K562 (cell line): ENCODE data around the gene SLC35E3. TPM values are rescaled to one million over a fixed set of nuclear protein-coding genes. Genes with fewer than 3 reads are reported as not detected.

Experiments used
- ATAC-seq: fragments of 200-7000 bp; cut with Tn5 transposase; 3 replicates; pipeline ENCODE4 v1.9.1; 2020; ENCODE audit warnings: moderate library complexity
- BruUV-seq: library from RNA; stranded (reverse); fragments of 400-500 nt; replicated peaks from 2 replicates; lab custom pipeline; 2021; lab: Mats Ljungman, UMichigan
- CTCF ChIA-PET: fragments of 300-600 bp; formaldehyde crosslinking; extraction: SDS; loops from one replicate; lab custom pipeline; 2021; ENCODE audit warnings: low intra/inter-chr PET ratio; lab: Yijun Ruan, JAX
- POLR2A ChIA-PET: fragments of 300-600, 350-650 bp; sonication (Branson Sonifier 250); formaldehyde crosslinking; extraction: SDS; loops from one replicate; lab custom pipeline; 2021; ENCODE audit warnings: antibody characterized with exemption, inconsistent platforms; lab: Yijun Ruan, JAX
- DNase-seq, 4 experiments: peaks; one replicate each; pipeline versions ENCODE4 v3.0.0 to v3.0.0-alpha.2; 2011 to 2018; ENCODE audit warnings: low spot score in 3 of 4, mixed read lengths in 3 of 4; ENCODE audit errors: extremely low read depth in 1 of 4
- FAIRE-seq: peaks from 2 replicates; lab custom pipeline; 2011; peaks lifted over from hg19 to GRCh38; lab: Jason Lieb, UNC
- H2AFZ ChIP-seq: 2 replicates; pipeline ENCODE4 v1.6.0; 2011; ENCODE audit warnings: low read depth, low read length, control low read depth, inconsistent platforms
- H3K27ac ChIP-seq: fragments of 200-600 bp; 3 replicates; pipeline ENCODE4 v1.8.0; 2011; ENCODE audit warnings: low read depth, mild to moderate bottlenecking, control low read depth, inconsistent platforms, low read length, moderate library complexity, mixed read lengths; ENCODE audit errors: extremely low read depth
- H3K27me3 ChIP-seq, 2 experiments: fragments of 300-600 bp in 1 of 2; 2 replicates in 1 of 2; 3 replicates in 1 of 2; pipeline versions ENCODE4 v1.6.0 to v1.8.0; 2011; ENCODE audit warnings: inconsistent platforms in 2 of 2, low read length in 2 of 2, mild to moderate bottlenecking in 1 of 2, mixed read lengths in 1 of 2, moderate library complexity in 1 of 2; ENCODE audit not compliant: control insufficient read depth in 2 of 2, insufficient read depth in 2 of 2
- H3K36me3 ChIP-seq: fragments of 300-600 bp; 3 replicates; pipeline ENCODE4 v1.8.0; 2011; ENCODE audit warnings: mild to moderate bottlenecking, low read length, inconsistent platforms; ENCODE audit not compliant: control insufficient read depth, insufficient read depth
- H3K4me1 ChIP-seq, 2 experiments: fragments of 200-600 bp in 1 of 2; replicated peaks in 1 of 2; 2 replicates in 1 of 2; 3 replicates in 1 of 2; pipeline versions ENCODE4 v1.5.1 to v1.8.0; 2011; ENCODE audit warnings: inconsistent platforms in 2 of 2, low read length in 2 of 2, mild to moderate bottlenecking in 1 of 2, mixed read lengths in 1 of 2, moderate library complexity in 1 of 2; ENCODE audit not compliant: control insufficient read depth in 2 of 2, insufficient read depth in 2 of 2
- H3K4me2 ChIP-seq: 2 replicates; pipeline ENCODE4 v1.6.1; 2011; ENCODE audit warnings: low read length, control low read depth, inconsistent platforms, mixed read lengths; ENCODE audit not compliant: insufficient read depth
- H3K4me3 ChIP-seq: fragments of 200-600 bp; sonication (generic), shearing (Covaris generic); 2 replicates; pipeline ENCODE4 v1.5.1; 2016; ENCODE audit warnings: control low read depth, inconsistent platforms
- H3K79me2 ChIP-seq: fragments of 200-600 bp; 3 replicates; pipeline ENCODE4 v1.8.0; 2011; ENCODE audit warnings: low read length, inconsistent platforms; ENCODE audit not compliant: control insufficient read depth, insufficient read depth
- H3K9ac ChIP-seq, 2 experiments: 2 replicates each; pipeline versions ENCODE4 v1.6.0 to v1.6.1; 2011; ENCODE audit warnings: low read depth in 2 of 2, low read length in 2 of 2, control low read depth in 1 of 2, inconsistent platforms in 1 of 2, mild to moderate bottlenecking in 1 of 2, mixed read lengths in 1 of 2; ENCODE audit not compliant: insufficient read depth in 1 of 2
- H3K9me1 ChIP-seq: one replicate; pipeline ENCODE4 v1.6.0; 2011; ENCODE audit warnings: inconsistent platforms, mild to moderate bottlenecking, low read length, moderate library complexity; ENCODE audit not compliant: control insufficient read depth, insufficient read depth
- H3K9me3 ChIP-seq: replicated peaks from 2 replicates; pipeline ENCODE4 v1.5.1; 2011; ENCODE audit warnings: low read depth, low read length, inconsistent platforms; ENCODE audit not compliant: control insufficient read depth, insufficient read depth
- H4K20me1 ChIP-seq: replicated peaks from 2 replicates; pipeline ENCODE4 v1.6.1; 2011; ENCODE audit warnings: low read length, inconsistent platforms, mixed read lengths; ENCODE audit not compliant: control insufficient read depth, insufficient read depth
- AFF4 ChIP-seq: sonication (generic); formaldehyde crosslinking; IDR thresholded peaks from 2 replicates; pipeline ENCODE4 v1.8.0; 2023; ENCODE audit warnings: mild to moderate bottlenecking, missing genetic modification reagents
- ELF4 ChIP-seq: fragments of 450-650 bp; formaldehyde crosslinking; IDR thresholded peaks from 2 replicates; pipeline ENCODE4 v1.4.0; 2022; ENCODE audit warnings: missing genetic modification characterization
- HDAC2 ChIP-seq: fragments of 450-650 bp; IDR thresholded peaks from 2 replicates; pipeline ENCODE4 v1.6.1; 2016; ENCODE audit warnings: mild to moderate bottlenecking
- HIVEP1 ChIP-seq: fragments of 250-450 bp; sonication (Bioruptor Pico); IDR thresholded peaks from 2 replicates; pipeline ENCODE4 v1.4.0; 2020; ENCODE audit warnings: mild to moderate bottlenecking
- PATZ1 ChIP-seq: fragments of 250-450 bp; sonication (Bioruptor Pico); IDR thresholded peaks from 2 replicates; pipeline ENCODE4 v1.5.0; 2020; ENCODE audit warnings: mild to moderate bottlenecking, borderline replicate concordance
- TFAM ChIP-seq: fragments of 250-450 bp; sonication (Bioruptor Pico); conservative IDR thresholded peaks from 2 replicates; pipeline ENCODE4 v1.5.0; 2021; ENCODE audit warnings: mild to moderate bottlenecking, moderate library complexity
- ZNF24 ChIP-seq: fragments of 450-650 bp; IDR thresholded peaks from 2 replicates; pipeline ENCODE4 v1.6.1; 2016
- ZNF644 ChIP-seq: fragments of 200-800 bp; sonication (Bioruptor generic); IDR thresholded peaks from 2 replicates; pipeline ENCODE4 v1.6.1; 2016; ENCODE audit warnings: low read depth, missing genetic modification characterization, missing compliant biosample characterization
- WGBS: fragments of 100-300 bp; shearing (Covaris generic); methylation state at CpG from one replicate; pipeline ENCODE4 v1.1.6; 2016; ENCODE audit warnings: low coverage, mixed read lengths; ENCODE audit not compliant: insufficient coverage; ENCODE audit errors: missing lambda C conversion rate; 5-methylcytosine and 5-hydroxymethylcytosine counted together
- in situ Hi-C: fragments of 300-500 bp; cut with MboI; formaldehyde crosslinking; loops from 4 replicates; pipeline ENCODE4 v1.15.0; 2018; ENCODE audit warnings: inconsistent platforms, mixed read lengths
- intact Hi-C: fragments of 100-400 bp; cut with micrococcal nuclease; formaldehyde crosslinking; loops from 2 replicates; pipeline ENCODE4 v1.14.2; 2022
- polyA plus RNA-seq, 8 experiments: library from polyadenylated mRNA; depleted of rRNA in 4 of 8; stranded (reverse) in 5 of 8; unstranded in 3 of 8; fragments of >200 nt; fragmentation: Nextera tagmentation in 2 of 8; fragmentation: Illumina TruSeq in 1 of 8; extraction: Ambion mirVana in 2 of 8; extraction: Trizol in 1 of 8; gene quantifications; 2 replicates each; pipeline versions ENCODE4 v1.2.1 to v1.2.3, GENCODE V29; 2011 to 2014; ENCODE audit warnings: inconsistent platforms in 1 of 8, missing spikeins in 1 of 8
- total RNA-seq, 7 experiments: library from RNA; depleted of rRNA in 6 of 7; stranded (reverse); fragments of >200 nt in 6 of 7; fragmentation: Illumina TruSeq in 2 of 7; extraction: Trizol in 2 of 7; gene quantifications; 2 replicates each; pipeline versions ENCODE4 v1.2.1 to v1.2.3, GENCODE V29; 2011 to 2021; ENCODE audit warnings: low replicate concordance in 1 of 7

SLC35E3 gene
- total and polyA plus RNA-seq, 9 of the 15 experiments (the other 6 are each of a cell fraction or from before 2014, with no cell fraction given), result 1.2 to 5.9 (median 3.8) TPM

GRCh38 chr12:68775121-68775630, 29.2 kb downstream of the SLC35E3 start:
- intact Hi-C loops (no loop called here), in situ Hi-C loops (no loop called here)
- Histone ChIP-seq H4K20me1 (no peaks in the 10 kb centered on the region), H3K9me3 (no peaks in the 10 kb centered on the region), H2AFZ (no peak overlapping the region), H3K9ac (no peak overlapping the region), H3K27ac (no peak overlapping the region), H3K79me2 (no peaks in the 10 kb centered on the region), H3K27me3 (no peaks in the 10 kb centered on the region), H3K4me1 (peaks cover 5 to 13% of the 10 kb centered on the region in 2 experiments; a peak in 4 of 5 replicates), H3K4me2 (no peak overlapping the region), H3K9me1 (no peaks in the 10 kb centered on the region), H3K4me3 (no peak overlapping the region), H3K36me3 (no peaks in the 10 kb centered on the region)
- POLR2A ChIA-PET, result no interaction called here
- ATAC-seq (no peak), FAIRE-seq (no peak), DNase-seq (no peak)
- CTCF ChIA-PET, result no interaction called here
- WGBS, result 61% methylated on average over 7 of the region's 7 CpGs
- BruUV-seq, result no TSS peak
- TF ChIP-seq PATZ1 (CRISPR knock-in tag) (no peak), ZNF24 (no peak)

- H2AFZ ChIP-seq, result no peak overlapping the region
- BruUV-seq, result no TSS peak
- no peaks in the 10 kb centered on the region for H4K20me1 ChIP-seq
- ChIA-PET CTCF (no interaction called here), POLR2A (no interaction called here)
- DNase-seq, result no peak
- intact Hi-C loops, result no loop called here
- no peak overlapping the region for H3K4me2 ChIP-seq
- peaks cover 0 to 4% of the 10 kb centered on the region in 2 experiments; a peak in 2 of 5 replicates for H3K4me1 ChIP-seq
- H3K36me3 ChIP-seq, result no peaks in the 10 kb centered on the region
- WGBS, result 20% methylated on average over 5 of the region's 5 CpGs
- no peaks in the 10 kb centered on the region for H3K9me3 ChIP-seq
- H3K4me3 ChIP-seq, result no peak overlapping the region
- no peak for FAIRE-seq
- H3K27ac ChIP-seq, result no peak overlapping the region
- in situ Hi-C loops, result no loop called here
- peak; percentile 41 for ATAC-seq
- no peaks in the 10 kb centered on the region for H3K9me1 ChIP-seq
- H3K27me3 ChIP-seq, result no peaks in the 10 kb centered on the region
- H3K9ac ChIP-seq, result no peak overlapping the region
- H3K79me2 ChIP-seq, result no peaks in the 10 kb centered on the region
- TF ChIP-seq HIVEP1 (CRISPR knock-in tag), result no peak
- no peak for TF ChIP-seq HDAC2
- TF ChIP-seq AFF4 (CRISPR knock-in tag), result no peak
- no peak for TF ChIP-seq ELF4 (CRISPR knock-in tag)
- TF ChIP-seq ZNF644 (tag), result no peak
- no peak for TF ChIP-seq TFAM (CRISPR knock-in tag)
These were observed 31.1 kb downstream of the SLC35E3 start for GRCh38 chr12:68776976-68777610.
